OCI-LY7 (cell line): Measurements from ENCODE around the gene ABHD12.

Experiments used
- CTCF ChIP-seq: fragments of 200-600 bp; sonication (generic); conservative IDR thresholded peaks from 2 replicates; pipeline ENCODE4 v1.5.1; 2014; ENCODE audit warnings: mild to moderate bottlenecking, antibody characterized with exemption, low read length, moderate library complexity, mixed read lengths
- EZH2phosphoT487 ChIP-seq: fragments of 200-600 bp; sonication (generic); IDR thresholded peaks from 2 replicates; pipeline ENCODE4 v1.6.1; 2018; ENCODE audit warnings: low read depth, borderline replicate concordance, mild to moderate bottlenecking, mixed run types, antibody characterized with exemption, low read length, moderate library complexity, mixed read lengths

GRCh38 chr20:25257756-25258475 lies 132.7 kb downstream of the ABHD12 start:
- TF ChIP-seq CTCF (no peak), EZH2phosphoT487 (no peak)
